HG03469 (cell line): Measurements from ENCODE around the gene EHD2.
"Not testable (repeated sequence)": the region's sequence is repeated elsewhere in the genome, so short reads cannot be mapped to it uniquely, and the experiment has no call there.

Experiments
- ATAC-seq: cut with Tn5 transposase; IDR thresholded peaks from one replicate; pipeline ENCODE4 v1.9.1; 2021; ENCODE audit warnings: mild to moderate bottlenecking, moderate library complexity, moderate number of reproducible peaks; ENCODE audit not compliant: unreplicated experiment

Gene EHD2

DNA sequence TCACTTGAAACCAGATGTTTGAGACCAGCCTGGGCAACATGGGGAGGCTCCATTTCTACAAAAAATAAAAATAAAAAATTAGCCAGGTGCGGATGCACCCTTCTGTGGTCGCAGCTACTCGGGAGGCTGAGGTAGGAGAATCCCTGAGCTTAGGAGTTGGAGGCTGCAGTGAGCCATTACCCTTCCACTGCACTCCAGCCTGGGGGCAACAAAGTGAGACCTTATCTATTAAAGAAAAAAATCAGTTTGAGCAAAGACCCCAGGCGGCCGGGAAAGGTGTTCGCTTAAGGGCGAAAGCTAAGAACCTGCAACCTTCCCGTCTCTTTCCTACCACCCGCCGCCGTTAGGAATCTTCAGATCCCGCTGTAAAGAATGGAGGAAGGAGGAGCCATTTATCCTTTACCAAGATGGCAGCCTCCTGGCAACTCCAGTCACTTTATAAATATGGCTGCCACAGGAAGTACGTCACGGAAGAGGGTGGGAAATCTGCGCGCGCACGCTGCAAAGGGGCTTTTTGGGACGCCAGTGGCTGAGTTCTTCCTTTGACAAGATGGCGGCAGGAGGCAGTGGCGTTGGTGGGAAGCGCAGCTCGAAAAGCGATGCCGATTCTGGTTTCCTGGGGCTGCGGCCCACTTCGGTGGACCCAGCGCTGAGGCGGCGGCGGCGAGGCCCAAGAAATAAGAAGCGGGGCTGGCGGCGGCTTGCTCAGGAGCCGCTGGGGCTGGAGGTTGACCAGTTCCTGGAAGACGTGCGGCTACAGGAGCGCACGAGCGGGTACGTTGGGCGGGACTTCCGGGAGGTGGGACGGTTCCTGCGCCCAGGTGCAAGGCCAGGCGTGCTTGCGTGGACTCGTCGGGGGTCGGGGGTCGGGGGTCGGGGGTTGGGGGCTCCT is 32.0 kb downstream of the EHD2 start, which contains the start of gene NOP53:
NOP53 (plus strand) TSS at position 537 of the 892 bp plus-strand sequence; CDS start at position 551, 14 bp downstream.
- ATAC-seq, result peak; percentile 39

DNA sequence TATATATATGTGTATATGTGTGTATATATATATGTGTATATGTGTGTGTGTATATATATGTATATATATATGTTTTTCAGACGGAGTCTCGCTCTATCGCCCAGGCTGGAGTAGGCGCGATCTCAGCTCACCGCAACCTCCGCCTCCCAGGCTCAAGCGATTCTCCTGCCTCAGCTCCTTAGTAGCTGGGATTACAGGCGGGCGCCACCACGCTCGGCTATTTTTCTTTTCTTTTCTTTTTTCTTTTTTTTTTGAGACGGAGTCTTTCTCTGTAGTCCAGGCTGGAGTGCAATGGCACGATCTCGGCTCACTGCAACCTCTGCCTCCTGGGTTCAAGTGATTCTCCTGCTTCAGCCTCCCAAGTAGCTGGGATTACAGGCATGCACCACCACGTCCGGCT is 32.9 kb downstream of the EHD2 start:
- ATAC-seq, result not testable (repeated sequence)

DNA sequence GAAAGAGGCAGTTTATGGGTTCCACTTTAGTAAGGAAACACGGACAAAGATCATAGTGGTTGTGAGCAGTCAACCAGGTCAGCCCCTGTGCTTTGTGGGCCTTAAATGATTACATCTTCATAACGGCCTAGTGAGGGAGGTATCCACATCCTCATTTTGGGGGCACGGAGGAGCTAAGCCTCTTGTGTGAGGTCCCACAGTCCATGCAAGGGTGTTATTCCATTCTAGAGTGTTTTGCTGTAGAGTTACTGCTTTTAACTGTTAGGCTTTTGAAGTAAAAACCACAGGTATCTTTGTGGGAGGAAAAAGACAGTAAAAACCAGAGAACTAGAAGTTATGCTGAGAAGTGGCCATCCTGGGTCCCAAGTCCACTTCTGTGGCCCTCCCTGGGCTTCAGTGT is 36.1 kb downstream of the EHD2 start:
- ATAC-seq, result no peak

DNA sequence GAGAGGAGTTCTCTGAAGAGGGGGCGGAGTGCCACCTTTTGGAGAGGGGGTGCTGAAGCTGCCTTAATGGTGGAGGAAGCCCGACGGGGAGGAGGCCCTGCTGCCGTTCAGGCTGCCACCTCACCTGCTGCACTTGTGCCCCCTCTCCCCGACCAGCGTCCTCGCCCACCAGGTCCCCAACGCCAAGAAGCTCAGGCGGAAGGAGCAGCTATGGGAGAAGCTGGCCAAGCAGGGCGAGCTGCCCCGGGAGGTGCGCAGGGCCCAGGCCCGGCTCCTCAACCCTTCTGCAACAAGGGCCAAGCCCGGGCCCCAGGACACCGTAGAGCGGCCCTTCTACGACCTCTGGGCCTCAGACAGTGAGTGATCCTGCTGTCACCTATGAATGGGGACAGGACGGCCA is 37.5 kb downstream of the EHD2 start:
- ATAC-seq, result no peak

GRCh38 chr19:47752440-47753211 is 39.4 kb downstream of the EHD2 start:
- ATAC-seq, result no peak

GRCh38 chr19:47754206-47755064 is 41.2 kb downstream of the EHD2 start:
- ATAC-seq, result no peak

GRCh38 chr19:47755065-47755761 is 42.0 kb downstream of the EHD2 start:
- ATAC-seq, result no peak

DNA sequence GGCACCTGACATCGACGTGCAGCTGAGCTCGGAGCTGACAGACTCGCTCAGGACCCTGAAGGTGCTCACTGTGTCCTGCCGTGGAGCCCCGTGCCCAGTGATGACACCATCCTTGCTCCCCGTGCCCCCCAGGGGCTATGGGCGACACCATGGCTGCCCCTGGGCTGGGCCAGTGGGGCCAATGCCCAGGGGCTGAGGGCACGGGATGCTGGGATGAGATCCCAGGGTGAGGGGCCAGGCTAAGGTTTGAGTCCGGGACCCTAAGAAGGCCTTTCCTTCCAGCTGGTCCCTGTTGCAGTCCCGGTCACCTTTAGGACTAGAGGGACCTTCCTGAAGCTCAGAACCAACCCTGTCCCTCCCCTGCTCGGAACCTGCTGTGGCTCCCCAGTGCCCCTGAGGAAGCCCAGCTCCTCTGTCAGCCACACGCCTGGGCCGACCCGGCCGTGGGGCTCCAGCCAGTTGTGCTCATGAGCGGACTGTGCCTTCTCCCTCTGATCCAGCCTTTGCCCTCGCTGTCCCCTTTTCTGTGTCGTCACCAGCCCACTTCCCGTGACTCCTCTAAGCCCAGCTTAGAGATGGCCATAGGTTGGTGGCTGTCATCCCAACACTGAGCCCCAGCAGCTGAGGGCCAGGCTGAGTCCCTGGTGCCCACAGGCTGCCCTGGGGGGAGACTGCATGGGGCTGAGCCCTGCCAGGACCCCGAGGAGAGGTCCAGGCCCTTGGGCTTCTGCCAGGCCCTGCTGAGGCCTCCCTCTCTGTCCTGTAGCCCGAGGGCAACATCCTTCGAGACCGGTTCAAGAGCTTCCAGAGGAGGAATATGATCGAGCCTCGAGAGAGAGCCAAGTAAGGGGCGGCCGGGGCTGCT is 42.8 kb downstream of the EHD2 start:
- ATAC-seq, result no peak

- ATAC-seq, result no peak
Measured at GRCh38 chr19:47756627-47756929, 43.4 kb downstream of the EHD2 start.

GRCh38 chr19:47756953-47757608 is 43.9 kb downstream of the EHD2 start:
- ATAC-seq, result no peak

DNA sequence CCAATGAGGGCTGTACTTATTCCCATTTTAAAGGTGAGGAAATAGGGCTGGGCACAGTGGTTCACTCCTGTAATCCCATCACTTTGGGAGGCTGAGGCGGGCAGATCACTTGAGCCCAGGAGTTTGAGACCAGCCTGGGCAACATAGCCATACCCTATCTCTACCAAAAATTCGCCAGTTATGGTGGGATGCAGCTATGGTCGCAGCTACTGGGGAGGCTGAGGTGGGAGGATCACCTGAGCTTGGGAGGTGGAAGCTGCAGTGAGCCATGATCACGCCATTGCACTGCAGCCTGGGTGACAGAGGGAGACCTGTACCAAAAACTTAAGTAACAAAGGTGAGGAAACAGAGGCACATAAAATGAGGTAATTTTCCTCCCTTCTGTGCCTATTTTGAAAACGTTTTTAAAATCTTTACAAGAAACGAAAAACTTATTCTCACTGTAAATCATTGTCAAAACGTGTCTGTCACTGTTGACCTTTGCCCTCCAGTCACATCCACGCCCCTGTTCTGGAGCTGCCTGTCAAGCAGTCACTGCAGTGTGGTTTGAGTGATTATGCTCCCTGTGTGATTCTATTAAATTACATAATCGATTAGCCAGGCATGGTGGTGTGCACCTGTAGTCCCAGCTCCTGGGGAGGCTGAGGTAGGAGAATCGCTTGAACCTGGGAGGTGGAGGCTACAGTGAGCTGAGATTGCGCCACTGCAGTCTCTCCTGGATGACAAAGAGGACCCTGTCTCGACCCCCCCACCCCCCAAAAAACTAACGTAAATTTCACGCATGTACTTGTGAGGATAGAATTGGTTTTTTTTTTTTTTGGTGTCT is 44.6 kb downstream of the EHD2 start:
- no peak for ATAC-seq

- ATAC-seq, result no peak
Measured at GRCh38 chr19:47758443-47758804, 45.2 kb downstream of the EHD2 start.

DNA sequence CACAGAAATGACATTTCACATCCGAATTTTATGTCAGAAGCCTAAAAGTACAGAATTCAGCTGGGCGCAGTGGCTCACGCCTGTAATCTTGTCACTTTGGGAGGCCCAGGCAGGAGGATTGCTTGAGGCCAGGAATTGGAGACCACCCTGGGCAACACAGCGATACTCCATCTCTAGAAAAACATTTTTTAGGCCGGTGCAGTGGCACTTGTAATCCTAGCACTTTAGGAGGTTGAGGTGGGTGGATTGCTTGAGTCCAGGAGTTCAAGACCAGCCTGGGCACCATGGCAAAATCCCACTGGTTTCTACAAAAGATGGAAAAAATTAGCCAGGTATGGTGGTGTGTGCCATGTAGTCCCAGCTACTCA is 47.4 kb downstream of the EHD2 start:
- no peak for ATAC-seq

- ATAC-seq, result no peak
Measured at GRCh38 chr19:47761566-47761965, 48.3 kb downstream of the EHD2 start.

- no peak for ATAC-seq
Measured at GRCh38 chr19:47762151-47762550, 48.9 kb downstream of the EHD2 start.

DNA sequence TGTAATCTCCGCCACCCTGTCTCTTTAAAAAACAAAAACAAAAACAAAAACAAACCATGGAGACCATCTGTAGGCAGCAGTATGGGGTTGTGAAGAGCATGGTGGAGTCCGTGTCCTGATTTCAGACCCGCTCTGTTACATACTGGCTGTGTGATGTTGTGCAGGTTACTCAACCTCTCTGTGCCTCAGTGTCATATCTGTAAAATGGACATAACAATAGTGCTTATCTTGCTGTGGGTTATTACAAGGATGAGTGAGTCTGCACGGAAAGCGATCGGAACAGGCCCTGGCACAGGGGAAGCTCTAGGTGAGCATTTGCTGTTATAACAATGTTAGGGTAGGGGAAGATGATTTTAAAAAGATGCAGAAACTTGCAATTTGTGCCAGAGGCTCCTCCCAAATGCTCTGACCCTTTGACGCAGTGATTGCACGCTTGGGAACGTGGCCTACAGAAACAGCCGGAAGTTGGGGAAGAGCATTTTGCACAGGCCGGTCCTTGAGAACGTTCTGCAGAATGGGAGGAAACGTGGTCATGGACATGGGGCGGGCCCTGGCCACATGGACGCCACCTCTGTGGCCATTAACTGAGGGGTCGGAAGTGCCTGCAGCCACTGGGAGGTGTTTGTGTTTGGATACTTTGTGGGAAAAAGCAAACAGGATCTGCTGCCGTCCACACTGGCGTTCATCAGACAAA is 49.5 kb downstream of the EHD2 start:
- ATAC-seq, result no peak

DNA sequence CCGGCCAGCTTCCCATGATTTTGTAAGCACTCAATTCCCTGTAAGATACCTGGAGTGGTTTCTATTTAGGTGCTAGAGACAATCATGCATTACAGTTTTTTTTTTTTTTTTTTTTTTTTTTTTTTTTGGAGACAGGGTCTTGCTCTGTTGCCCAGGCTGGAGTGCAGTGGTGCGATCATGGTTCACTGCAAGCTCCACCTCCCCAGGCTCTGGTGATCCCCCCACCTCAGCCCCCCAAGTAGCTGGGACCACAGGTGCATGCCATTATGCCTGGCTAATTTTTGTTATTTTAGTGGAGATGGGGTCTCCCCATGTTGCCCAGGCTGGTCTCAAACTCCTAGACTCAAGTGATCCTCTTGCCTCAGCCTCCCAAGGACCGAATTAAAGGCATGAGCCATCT is 51.5 kb downstream of the EHD2 start:
- ATAC-seq, result not testable (repeated sequence)
